VCaP (cell line): ENCODE data around the gene HGS.

ENCODE experiments used
- H3K27ac ChIP-seq: fragments of 450-650 bp; 2 replicates; pipeline ENCODE4 v1.5.1; 2017
- TF ChIP-seq, protein P1 (sequence below): fragments of 450-650 bp; conservative IDR thresholded peaks from 2 replicates; pipeline ENCODE4 v1.5.1; 2017; ENCODE audit warnings: mild to moderate bottlenecking, moderate library complexity

HGS gene

GRCh38 chr17:81681672-81682071, 2.1 kb upstream of the HGS start:
- H3K27ac ChIP-seq, result no peak overlapping the region
- TF ChIP-seq, protein P1, sequence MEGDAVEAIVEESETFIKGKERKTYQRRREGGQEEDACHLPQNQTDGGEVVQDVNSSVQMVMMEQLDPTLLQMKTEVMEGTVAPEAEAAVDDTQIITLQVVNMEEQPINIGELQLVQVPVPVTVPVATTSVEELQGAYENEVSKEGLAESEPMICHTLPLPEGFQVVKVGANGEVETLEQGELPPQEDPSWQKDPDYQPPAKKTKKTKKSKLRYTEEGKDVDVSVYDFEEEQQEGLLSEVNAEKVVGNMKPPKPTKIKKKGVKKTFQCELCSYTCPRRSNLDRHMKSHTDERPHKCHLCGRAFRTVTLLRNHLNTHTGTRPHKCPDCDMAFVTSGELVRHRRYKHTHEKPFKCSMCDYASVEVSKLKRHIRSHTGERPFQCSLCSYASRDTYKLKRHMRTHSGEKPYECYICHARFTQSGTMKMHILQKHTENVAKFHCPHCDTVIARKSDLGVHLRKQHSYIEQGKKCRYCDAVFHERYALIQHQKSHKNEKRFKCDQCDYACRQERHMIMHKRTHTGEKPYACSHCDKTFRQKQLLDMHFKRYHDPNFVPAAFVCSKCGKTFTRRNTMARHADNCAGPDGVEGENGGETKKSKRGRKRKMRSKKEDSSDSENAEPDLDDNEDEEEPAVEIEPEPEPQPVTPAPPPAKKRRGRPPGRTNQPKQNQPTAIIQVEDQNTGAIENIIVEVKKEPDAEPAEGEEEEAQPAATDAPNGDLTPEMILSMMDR, result no peak

DNA sequence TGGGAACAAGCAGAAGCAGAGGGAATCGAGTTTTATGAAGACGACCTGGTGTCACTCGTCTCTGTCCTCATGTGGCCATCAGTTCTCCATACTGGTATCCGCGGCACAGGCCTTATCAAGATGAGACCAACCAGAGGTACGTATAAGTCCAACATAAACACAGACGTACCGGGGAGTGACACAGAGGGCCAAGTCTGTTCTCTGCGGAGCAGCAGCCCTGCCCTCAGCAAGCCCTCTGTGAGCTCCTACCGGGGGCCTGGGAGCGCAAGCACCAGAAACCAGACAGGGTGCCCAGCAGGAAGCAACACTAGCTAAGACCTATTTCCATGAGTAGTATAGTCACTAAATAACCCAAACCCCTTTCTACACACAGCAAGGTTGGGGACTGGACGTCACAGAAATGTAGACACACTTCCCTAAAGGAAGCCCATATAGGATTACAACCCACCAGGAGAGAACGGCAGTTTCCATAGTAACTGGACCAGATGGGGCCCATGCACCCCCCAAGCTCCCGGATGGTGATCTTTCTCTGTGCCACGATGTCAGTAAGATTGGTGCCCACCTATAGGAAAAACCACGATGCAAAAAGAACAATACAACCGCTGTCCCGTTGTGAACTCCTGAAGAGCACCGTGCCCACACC, 1.1 kb upstream of the HGS start:
- H3K27ac ChIP-seq, result peak overlapping the region; percentile 91
- TF ChIP-seq, protein P1, result no peak

DNA sequence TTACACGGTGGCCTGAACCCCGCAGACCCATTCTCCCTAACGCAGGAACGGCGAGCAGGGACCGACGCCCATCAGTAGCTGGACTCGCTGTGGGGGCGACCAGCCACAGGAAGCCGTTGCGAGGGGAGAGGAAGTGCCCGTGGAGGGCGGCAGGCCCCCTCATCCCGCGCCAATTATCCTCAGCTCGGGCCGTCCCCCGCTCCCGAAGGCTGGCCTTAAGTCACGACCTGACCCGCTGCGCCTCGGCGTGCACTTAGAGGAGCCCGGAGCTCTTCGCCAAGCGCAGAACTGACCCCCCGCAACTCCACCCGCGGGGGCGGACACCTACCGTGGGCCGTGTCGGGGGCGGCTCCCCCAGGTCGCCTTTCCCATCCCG, 615 bp upstream of the HGS start:
- TF ChIP-seq, protein P1, result no peak
- H3K27ac ChIP-seq, result peak overlapping the region; percentile 91

- peak overlapping the region; percentile 91 for H3K27ac ChIP-seq
- TF ChIP-seq, protein P1, result no peak
Observed at GRCh38 chr17:81684442-81684911, 666 bp downstream of the HGS start.

GRCh38 chr17:81685108-81685507, 1.3 kb downstream of the HGS start:
- H3K27ac ChIP-seq, result peak overlapping the region; percentile 91; the same call in 1 of the 2 replicates
- TF ChIP-seq, protein P1, result no peak

- H3K27ac ChIP-seq, result no peak overlapping the region
- TF ChIP-seq, protein P1, result no peak
Observed at GRCh38 chr17:81686614-81687013, 2.8 kb downstream of the HGS start.

- TF ChIP-seq, protein P1, result no peak
- H3K27ac ChIP-seq, result no peak overlapping the region; the same call in 1 of the 2 replicates
Observed at GRCh38 chr17:81687770-81688541, 4.1 kb downstream of the HGS start.
